NB4 (cell line): Measurements from ENCODE around the gene TCF4.

Experiments used
- DNase-seq: peaks from one replicate; pipeline ENCODE4 v3.0.0; 2010; ENCODE audit warnings: low read depth
- H3K4me3 ChIP-seq: one replicate; pipeline ENCODE4 v1.5.1; 2011; ENCODE audit warnings: mild to moderate bottlenecking, low read depth, low read length, moderate library complexity
- MYC ChIP-seq: IDR thresholded peaks from 2 replicates; pipeline ENCODE4 v1.6.1; 2011; ENCODE audit warnings: low read depth, low read length
- POLR2A ChIP-seq: IDR thresholded peaks from 2 replicates; pipeline ENCODE4 v1.6.1; 2011; ENCODE audit warnings: mild to moderate bottlenecking; ENCODE audit not compliant: insufficient read length; ENCODE audit errors: extremely low read depth
- TF ChIP-seq, protein P1 (sequence below): IDR thresholded peaks from one replicate; pipeline ENCODE4 v1.5.1; 2012; ENCODE audit warnings: low read depth, low read length
- TF ChIP-seq, protein P2 (sequence below): IDR thresholded peaks from 2 replicates; pipeline ENCODE4 v1.6.1; 2011; ENCODE audit warnings: low read depth, low read length

TCF4 gene

DNA sequence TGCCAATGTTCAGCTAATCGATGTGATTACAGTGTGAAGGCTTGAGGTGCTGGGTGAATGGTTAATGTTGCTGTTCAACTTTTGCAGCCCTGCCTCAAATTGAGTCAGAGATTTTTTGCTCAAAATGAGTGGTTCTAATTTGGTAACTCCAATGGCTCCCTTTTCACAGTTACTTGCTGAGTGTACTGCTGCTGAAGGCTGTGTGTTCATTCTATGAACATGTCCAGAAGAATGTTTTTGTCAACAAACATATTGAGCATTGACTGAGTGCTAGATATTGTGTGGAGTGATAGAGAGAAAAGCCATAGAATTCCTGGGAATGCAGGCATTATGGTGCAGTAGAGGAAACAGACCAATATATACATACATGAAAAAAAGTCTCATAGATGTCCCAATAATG is 39.0 kb upstream of the TCF4 start:
- H3K4me3 ChIP-seq: no peak overlapping the region
- DNase-seq: no peak
- TF ChIP-seq POLR2A: no peak
- no peak for TF ChIP-seq MYC
- TF ChIP-seq, protein P1, sequence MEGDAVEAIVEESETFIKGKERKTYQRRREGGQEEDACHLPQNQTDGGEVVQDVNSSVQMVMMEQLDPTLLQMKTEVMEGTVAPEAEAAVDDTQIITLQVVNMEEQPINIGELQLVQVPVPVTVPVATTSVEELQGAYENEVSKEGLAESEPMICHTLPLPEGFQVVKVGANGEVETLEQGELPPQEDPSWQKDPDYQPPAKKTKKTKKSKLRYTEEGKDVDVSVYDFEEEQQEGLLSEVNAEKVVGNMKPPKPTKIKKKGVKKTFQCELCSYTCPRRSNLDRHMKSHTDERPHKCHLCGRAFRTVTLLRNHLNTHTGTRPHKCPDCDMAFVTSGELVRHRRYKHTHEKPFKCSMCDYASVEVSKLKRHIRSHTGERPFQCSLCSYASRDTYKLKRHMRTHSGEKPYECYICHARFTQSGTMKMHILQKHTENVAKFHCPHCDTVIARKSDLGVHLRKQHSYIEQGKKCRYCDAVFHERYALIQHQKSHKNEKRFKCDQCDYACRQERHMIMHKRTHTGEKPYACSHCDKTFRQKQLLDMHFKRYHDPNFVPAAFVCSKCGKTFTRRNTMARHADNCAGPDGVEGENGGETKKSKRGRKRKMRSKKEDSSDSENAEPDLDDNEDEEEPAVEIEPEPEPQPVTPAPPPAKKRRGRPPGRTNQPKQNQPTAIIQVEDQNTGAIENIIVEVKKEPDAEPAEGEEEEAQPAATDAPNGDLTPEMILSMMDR: no peak
- TF ChIP-seq, protein P2, sequence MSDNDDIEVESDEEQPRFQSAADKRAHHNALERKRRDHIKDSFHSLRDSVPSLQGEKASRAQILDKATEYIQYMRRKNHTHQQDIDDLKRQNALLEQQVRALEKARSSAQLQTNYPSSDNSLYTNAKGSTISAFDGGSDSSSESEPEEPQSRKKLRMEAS: no peak

DNA sequence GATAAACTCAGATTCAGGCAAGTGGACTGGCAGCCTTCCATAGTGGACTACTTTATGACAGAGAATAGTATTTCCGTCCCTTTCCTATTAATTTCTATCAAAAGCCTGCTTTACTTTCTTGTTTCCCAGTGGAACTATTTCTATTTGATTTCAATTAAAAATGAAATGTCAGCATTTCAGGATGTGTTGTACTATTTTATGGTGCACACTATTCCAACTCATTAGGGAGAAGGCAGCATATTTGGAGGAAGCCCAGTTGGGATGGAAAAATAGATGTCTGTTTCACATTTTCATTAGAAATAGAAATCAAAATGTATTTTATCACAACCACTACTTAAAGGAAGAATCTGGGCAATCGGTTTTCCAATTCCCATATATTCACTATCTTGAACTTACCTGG is 37.9 kb upstream of the TCF4 start:
- no peak for DNase-seq
- TF ChIP-seq POLR2A (no peak), MYC (no peak)
- TF ChIP-seq, protein P1: no peak
- TF ChIP-seq, protein P2: no peak
- no peak overlapping the region for H3K4me3 ChIP-seq

DNA sequence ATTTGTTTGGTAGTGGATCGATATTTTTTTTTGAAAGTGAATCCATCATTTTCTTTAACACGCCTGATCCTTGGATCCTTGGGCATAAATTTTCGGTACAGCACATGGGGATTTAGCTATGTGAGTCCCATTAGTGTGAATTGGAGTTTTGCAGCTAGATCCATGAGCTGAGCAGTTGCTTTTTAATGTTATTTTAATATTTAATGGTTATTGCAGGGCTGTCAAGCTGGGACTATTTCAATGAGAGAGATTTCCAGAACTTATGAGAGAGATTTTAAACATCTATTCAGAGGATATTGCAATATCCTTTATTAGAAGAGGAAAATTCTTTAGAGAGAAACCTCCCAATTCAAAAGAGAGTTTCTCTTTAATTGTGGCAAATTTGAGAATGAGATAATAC is 35.6 kb upstream of the TCF4 start:
- DNase-seq: no peak
- TF ChIP-seq POLR2A: no peak
- TF ChIP-seq, protein P1: no peak
- TF ChIP-seq, protein P2: no peak
- no peak for TF ChIP-seq MYC
- no peak overlapping the region for H3K4me3 ChIP-seq

DNA sequence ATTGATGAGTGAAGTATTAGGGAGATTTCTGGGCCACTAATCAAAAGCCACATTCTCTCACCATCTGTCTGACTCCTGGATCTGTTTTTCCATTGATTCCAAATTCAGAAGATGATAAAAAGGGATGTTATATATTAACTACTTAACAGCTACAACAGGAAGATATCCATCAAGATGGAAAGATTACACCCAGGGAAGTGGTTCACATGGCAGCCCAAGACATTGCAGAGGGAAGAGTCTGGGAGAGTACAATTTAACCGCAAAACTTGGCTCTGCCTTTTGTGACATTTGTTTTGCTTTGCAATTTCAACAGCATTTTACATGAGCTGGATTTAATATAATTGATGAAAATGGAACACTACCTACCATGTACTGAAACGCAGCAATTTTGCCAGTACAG is 22.5 kb upstream of the TCF4 start:
- no peak overlapping the region for H3K4me3 ChIP-seq
- TF ChIP-seq, protein P2: no peak
- no peak for TF ChIP-seq MYC
- TF ChIP-seq, protein P1: no peak
- no peak for DNase-seq

DNA sequence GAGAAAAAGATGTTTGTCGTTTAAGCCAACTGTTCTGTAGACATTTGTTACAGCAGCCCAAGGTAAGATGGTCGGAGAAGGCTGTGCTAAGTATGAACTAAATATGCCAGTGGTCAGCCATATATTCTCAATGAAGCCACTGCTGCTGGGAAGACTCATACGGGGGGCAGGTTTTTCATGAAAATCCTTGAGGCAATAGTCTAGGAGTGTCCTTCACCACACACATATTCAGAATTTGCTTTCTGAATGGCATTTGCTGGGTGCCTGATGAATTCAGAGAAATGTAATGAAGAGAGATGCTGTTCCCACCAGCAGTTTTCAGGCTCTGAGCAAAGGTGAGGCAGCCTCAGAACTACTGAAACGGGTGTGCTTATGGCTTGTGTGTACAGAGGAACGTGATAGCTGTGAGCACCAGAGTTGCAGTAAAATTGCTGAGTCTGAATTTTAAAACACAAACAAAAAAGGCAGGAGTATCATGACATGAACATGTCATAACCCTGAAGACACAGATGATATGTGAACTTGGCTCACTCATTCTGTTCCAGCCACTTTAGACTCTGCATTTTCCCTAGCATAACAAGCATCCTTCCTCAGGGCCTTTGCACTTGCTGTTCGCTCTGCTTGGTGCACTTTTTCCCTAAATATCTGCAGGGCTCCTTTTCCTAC is 21.3 kb upstream of the TCF4 start:
- TF ChIP-seq, protein P1: no peak
- no peak for TF ChIP-seq MYC
- TF ChIP-seq, protein P2: no peak
- no peak for TF ChIP-seq POLR2A
- no peak overlapping the region for H3K4me3 ChIP-seq
- no peak for DNase-seq
